GM21529 (cell line): Measurements from ENCODE around the gene RNF223.
A peak's percentile ranks its signal among the peaks of the same experiment; 100 is the strongest.

ENCODE experiments used
- ATAC-seq: cut with Tn5 transposase; IDR thresholded peaks from one replicate; pipeline ENCODE4 v1.9.1; 2021; ENCODE audit not compliant: unreplicated experiment

RNF223 gene

DNA sequence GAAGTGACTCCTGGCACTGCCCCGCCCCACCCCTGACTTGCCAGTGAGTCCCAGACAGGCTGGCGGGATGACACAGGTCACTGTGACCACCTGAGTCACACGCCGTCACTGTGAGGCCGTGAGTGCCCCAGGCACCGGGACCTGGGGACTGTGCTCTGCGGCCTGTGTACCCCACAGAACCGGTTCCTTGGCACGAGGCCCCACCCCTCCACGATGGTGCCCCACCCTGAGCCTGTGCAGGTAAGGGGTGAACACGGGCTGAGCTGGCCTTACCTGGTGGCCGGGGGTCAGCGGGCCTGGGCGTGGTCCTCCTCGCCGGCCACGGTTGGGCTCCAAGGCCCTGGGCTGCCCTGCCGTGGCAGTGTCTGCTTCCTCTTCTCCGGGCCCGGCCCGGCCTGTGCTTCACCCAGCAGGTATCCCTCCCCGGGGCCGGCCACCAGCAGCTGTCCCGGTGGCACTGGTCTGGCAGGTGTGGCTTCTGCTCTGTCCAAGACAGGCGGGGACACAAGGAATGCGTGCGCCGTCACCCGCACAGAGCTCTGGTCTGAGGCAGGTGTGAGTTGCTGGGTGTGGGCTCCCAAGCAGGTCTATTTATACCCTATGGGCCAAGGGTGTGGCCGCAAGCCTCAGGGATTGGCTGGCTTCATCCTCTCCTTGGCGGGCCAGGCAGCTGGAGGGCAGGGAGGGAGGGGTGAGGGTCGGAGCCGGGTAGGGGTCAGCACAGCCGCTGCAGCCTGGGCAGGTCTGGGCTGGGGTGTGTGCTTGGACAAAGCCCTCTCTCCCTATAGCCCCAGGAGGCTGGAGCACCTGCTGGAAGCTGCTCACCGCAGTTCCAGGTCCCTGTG, at the start of gene RNF223:
Gene RNF223 (minus strand): TSS at position 564 of the 845 bp plus-strand sequence. CDS start 1,740 bp downstream, outside the sequence.
- no peak for ATAC-seq

DNA sequence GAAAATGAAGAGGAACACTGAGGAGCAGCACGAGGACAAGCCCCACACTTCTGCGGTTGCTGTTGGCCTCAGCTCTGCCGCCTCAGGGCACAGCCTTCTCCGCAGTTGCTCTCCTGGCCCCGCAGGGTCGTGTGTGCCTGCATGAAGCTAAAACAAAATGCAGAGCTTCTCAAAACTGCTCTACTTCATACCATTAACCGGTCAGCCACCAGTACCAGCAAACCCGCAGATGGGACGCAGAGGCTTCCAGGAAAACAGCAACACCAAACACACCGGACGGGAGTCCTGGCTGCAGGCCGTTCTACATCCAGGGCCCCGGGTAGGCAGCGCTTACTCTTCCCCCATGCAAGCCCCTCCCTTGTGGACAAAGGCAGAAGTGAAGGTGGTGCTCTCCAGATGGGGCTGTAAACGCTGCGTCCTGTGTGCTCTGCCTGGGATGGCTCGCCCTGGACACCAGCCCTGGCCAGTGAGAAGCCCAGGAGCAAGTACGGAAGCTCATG, 48.9 kb upstream of the RNF223 start:
- no peak for ATAC-seq

DNA sequence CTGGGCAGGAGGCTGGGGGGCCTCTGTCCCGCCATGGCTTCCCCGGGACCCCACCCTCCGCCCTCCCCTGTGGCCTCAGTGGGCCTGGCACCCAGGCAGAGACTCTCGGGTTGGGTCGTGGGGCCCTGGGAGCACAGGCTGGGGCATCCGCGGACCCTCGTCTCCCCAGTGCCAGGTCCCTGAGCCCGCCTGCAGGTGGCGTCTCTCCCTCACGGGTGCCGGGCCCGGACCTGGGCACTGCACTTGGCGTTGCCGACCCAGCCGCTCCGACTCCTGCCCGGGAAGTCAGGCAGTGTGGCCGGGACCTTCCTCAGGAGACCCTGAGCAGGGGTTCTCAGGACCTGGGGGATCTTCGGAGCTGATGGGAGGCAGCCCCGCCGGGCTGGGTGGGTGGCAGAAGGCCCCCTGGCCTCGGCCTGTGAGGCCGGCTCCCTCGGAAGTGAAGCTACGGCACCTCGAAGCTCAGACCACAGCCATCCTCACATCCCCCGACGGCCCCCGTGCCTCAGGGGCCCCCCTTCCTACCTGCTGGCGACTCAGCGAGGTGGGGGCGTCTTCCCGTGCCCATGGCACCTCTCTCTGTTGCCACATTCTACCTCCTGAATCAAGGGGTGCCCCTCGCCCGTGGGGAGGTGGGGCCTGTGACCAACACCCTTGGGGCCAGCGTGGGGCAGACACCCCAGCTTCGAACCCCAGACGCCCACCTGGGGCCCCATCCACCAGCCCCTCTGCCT, 48.1 kb upstream of the RNF223 start:
- ATAC-seq, result peak; percentile 49

DNA sequence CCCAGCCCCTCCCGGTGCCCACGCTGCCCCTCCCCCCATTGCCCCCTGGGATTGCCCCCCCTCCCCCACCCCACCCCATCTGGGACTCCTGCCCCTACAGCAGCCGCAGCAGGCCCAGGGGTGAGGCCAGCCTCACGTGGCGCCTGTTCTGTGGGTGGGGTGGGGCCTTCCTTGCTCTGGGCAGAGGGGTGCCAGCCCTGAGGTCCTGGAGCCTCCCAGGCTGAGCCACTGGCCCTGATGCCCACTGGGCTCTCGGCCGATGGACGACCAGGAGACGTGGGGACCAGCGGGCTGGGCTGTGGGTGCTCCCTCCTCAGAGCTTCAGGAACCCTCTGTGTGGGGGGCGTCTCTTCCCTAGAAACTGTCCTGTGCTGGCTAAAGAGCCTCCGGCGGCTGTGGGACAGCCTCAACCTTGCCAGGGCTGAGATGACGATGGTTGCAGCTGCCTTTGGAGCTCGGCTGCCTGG, 47.5 kb upstream of the RNF223 start:
- no peak for ATAC-seq

DNA sequence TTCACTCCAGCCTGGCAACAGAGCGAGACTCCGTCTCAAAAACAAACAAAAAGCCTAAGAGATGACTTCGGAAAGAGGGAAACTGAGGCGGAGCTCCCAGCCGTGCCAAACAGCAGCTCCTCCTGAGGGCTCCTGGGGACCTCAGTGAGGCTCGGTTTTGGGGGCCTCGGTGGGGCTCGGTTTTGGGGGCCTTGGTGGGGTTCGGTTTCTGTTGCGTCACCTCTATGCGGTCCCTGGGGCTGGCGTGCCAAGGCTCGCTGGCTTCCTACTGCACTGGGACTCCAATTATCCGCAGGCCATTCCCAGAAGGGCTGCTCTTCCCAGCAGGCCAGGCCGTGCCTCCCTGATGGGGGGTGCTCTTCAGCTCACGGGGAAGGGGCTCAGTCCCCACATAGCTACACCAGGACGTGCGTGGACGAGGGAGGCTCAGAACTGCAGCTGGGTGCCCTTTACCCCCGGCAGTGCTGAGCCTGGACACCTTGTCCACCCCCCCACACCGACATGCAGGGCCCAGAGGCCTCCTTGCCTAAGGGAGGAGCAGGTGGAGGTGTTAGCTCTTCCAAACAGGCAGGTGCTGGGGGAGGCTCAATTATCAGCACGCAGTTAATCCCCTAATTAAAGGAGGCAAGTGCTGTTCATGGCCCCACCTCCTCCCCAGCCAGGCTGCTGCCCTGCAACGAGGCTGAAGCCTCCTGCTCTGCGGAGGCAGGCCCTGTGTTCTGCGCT, 46.9 kb upstream of the RNF223 start:
- no peak for ATAC-seq

DNA sequence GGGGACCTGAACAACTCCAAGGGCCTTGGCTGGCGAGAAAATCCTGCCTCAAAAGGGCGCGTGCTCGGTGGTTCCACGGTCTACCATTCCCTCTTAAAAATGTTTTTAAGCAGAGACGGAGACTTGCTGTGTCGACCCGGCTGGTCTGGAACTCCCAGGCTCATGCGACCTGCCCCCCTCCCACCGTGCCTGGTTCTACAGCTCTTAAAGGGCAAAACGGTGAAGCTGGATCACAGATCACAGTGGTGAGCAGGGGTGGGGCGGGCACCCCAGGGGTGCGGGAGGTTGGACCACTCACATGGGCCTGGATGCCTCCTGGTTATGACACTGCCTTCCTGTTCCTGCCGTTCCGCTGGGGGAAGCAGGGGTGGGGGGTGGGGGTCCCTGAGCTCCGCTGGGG, 46.0 kb upstream of the RNF223 start:
- ATAC-seq, result no peak

DNA sequence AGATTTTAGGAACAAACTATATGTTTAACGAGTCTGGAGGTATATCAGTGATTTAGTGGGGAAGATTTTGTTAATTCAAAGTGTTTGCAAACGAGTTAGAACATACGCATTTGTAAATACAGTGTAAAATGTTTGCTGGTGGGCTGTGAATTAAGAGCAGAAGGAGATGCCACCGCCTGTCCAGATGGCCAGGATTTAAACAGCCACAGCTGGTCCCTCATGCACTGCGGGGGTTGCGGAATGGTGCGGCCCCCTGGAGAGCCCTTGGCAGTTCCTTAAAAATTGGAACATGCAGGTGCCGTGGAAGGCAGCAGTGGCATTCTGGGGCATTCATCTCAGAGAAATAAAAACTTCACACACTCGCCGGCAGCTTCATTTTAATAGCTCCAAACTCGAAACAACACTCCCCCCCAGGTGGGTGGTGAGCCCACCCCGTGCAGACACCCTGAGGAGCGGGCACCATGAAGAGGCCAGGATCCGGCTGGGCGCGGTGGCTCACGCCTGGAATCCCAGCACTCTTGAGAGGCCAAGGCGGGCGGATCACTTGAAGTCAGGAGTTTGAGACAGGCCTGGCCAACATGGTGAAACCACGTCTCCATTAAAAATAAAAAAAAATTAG, 45.3 kb upstream of the RNF223 start:
- ATAC-seq, result no peak

DNA sequence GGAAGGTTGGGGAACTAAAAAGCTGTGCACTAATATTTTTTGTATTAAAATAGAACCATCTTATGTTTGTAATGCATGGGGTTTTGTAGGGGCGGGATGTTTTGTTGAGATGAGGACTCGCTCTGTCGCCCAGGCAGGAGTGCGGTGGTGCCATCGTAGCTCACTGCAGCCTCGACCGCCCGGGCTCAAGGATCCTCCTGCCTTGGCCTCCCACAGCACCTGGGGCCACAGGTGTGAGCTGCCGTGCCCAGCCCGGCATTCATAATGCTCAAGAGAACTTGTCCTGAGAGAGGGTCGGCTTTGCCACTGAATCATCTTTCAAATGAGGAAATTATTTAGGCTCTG, 44.7 kb upstream of the RNF223 start:
- ATAC-seq, result no peak

DNA sequence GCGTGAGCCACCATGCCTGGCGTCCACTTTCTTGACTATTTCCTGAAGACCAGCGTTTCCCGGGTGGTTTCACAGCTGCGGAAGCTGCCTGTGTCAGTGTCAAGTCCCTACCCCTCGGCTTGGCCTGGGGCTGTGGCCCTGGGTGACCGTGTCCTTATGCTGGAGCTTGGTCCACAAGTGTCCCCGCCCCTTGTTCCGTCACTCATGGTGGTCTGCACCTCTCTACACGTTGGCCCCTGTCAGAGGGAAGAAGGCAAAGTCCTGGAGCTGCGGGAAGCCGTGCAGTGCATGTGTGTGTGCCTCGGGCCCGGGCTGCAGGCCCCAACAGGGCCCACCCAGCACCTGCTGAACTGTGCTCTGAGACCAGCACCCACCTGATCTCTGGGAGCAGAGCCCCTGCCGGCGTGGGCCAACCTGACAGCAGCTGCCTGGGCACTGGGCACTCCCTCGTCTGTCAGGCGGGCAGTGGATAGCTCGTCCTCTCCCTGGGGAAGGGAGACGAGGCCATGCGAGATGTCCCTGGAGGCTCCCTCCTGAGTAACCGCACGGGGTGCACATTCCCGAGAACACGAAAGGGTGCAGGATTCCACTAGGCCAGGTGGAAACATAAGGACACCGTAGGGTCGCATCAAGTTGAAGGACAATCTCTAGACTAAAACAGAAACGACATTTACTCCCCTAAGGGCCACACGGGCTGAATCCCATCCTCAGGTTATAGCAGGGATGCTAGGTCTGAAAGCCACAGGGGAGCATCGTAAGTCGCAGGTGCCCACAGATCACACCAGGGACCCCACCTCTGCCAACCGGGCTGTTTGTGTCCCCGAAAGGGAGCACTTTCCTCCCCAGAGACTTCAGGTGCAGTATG, 44.1 kb upstream of the RNF223 start:
- ATAC-seq, result no peak

DNA sequence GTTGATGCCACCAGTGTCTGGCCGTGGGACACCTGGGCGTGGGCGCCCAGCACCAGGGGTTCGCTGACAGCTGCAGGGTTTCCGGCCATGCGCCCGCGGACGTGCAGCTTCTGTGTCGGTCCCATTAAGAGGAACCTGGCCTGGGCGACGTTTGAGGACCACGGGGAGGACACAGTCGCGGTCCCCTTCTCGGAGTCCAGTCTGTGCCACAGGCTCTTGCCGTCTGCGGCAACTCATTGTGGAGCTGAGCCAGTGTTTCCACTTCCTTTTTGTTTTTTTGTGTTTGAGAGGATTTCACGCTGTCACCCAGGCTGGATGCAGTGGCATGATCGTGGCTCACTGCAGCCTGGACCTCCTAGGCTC, 43.3 kb upstream of the RNF223 start:
- no peak for ATAC-seq

DNA sequence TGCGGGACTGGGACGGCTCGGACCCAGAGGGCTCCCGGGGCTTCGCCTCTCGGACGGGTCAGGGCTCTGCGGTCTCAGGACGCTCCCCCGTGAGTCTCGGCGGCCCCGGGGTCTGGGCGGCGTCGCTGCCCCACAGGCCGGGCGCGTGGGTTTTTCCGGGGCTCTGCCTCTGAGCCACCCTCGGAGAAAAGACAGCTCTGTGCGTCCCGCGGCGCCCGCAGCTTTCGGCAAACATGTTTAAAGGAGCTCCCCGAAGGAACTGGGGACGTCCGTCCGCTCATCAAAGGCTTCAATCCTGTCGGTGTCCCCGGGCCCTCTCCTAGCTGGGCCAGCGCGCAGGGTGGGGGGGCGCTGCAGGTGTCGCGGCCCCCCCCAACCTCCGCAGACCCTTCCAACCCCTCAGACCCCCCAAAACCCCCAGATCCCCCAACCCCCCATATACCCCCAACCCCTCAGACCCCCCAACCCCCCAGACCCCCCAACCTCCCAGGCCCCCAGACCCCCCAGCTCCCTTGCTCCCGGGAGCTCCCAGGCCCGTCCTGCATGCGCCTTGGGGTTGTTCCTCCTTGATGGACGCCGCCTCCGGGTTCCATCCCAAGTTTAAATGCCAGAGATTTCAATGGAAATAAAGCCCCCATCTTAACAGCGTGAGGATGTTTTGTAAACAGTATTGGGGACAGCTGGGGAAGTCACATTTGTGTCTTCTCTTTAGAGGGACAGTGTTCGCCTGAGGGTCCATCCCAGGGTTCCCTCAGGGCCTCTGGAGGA, 42.8 kb upstream of the RNF223 start:
- ATAC-seq, result no peak

DNA sequence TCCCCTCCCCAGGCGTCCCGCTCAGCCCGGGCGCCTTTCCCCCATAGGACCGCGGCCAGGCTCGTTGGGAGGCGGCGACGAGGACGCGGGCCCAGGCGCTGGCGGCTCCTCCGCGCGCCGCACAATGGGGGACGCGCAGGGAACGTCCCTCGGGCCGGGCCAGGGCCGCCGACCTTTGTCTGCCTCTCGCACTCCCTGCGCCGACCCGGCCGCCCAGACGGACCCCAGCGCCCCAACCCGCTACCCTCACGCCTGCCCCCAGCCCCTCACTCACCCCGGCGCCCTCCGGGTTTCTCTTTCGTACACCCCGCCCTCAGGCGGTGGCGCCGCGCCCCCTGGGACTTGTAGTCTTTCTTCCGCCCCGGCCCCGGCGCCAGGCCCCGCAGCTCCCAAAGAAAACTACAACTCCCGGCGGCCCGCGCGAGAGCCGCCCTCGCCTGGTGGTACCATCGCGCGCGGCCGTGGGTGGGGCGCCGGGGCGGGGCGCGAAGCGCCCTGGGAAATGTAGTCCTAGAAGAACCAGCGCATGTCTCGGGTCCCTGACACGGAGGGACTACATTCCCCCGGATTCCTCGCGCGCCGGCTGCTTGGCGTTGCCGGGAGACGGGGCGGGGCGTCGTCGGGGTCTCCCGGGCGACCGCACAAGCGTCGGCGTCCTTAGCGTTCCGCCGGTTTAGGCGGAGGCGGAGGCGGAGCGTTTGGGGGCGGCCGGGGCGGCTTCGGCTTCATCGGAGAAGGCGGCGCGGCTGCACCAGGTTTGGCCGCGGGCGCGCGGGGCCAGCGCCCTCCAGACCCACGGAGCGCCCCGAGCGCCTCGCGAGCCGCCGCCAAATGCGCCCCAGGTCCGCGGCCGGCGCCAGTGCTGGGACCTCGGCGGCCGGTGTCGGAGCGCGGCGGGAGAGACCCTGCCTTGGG, 41.9 kb upstream of the RNF223 start, which contains the start of gene C1orf159:
Gene C1orf159 (minus strand): TSS at position 304 of the 915 bp plus-strand sequence. CDS start 24,546 bp downstream, outside the sequence.
- peak; percentile 93 for ATAC-seq

DNA sequence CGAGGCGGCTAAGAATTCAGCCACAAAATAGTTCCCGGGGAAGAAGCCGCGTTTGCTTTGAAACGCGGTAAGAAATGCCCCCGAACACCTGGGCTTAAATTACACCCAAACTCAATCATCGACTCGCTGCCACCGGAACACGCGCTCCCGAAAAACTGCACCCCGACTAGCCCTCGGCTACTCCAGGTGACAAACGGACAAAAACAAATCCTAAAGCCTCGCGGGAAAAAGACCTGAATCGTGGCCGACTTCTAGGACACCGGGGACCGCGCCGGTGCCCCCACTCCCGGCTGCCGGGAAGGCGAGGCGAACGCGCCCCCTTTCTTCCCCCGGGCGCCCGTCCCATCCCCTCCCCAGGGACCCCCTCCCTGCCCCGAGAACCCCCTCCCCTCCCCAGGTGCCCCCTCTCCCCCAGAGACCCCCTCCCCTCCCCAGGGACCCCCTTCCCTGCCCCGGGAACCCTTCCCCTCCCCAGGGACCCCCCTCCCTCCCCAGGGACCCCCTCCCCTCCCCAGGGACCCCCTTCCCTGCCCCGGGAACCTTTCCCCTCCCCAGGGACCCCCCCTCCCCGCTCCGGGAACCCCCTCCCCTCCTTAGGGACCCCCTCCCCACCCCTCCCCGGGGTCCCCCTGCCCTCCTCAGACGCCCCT, 41.2 kb upstream of the RNF223 start:
- no peak for ATAC-seq

DNA sequence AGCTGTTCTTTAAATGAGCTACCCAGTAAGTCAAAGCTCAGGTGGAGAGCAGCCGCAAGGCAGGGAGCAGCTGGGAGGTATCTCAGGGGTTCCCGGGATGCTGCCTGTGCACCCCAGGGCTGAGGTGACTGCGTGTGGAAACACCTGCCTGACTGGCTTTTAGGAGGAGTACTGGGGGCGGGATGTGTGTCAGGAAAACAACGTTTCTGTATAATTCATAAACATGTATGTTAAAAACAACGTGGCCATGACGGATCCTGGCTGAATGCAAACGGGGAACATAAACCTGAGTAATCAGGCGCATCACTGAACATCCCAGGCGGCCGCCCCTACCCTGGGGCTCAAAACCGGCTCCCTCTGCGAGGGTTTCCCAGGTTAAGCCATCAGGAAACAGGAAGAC, 40.3 kb upstream of the RNF223 start:
- ATAC-seq, result no peak

DNA sequence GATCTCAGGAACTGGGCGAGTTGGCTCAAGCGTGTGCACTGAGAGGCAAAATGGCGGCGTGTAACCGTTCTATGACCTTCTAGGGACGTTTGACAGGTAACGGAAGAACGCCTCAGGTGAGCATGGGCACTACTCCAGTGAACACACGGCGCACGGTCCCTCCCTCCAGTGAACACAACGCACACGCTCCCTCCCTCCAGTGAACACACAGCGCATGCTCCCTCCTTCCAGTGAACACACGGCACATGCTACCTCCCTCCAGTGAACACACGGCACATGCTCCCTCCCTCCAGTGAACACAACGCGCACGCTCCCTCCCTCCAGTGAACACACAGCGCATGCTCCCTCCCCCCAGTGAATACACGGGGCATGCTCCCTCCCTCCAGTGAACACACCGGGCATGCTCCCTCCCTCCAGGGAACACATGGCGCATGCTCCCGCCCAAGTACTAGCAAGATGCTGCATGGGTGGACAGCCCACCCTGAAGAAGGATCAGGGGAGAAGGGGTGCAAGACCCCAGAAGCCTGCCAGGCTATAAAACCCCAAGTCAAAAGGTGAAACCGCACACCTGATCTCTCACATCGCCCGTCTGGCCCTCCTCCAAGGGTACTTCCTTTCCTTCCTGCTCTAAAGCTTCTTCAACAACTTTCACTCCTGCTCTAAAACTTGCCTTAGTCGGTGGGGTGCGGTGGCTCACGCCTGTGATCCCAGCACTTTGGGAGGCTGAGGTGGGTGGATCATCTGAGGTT, 38.3 kb upstream of the RNF223 start:
- ATAC-seq, result no peak

DNA sequence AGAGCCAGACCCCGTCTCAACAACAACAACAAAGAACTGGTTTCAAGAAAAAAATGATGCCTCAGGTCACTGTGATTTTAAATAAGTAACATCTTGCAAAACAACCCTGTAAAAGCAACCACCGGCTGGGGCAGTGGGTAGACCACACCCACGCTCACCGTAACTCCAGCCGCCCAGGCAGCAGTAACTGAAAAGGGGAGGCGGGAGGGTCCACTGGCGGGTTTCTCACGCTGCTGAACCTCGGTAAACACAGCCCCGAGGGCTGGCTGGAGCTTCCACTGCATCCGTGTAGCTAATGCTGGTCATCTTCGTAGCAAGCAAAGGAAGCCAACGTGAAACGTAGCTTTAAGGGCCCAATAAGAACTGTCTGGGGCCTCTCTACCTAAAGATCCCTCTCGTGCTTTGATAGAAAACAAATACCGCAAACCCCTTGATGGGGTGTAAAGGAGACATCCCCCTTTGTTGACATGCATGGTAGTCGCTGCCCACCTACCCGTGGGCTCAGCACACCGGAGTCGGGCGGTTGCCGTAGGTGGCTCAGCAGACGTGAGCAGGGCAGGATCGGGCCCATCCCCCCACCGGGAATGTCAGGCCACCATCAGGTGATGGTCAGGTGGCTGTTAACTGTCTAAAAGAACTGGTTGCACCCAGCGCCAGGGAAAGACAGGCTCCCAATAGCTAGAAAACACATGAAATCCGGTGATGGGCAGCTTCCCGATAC, 37.6 kb upstream of the RNF223 start:
- no peak for ATAC-seq
